A549 (cell line): ENCODE data around the gene HS3ST6. TPM values are rescaled to one million over a fixed set of nuclear protein-coding genes. Genes with fewer than 3 reads are reported as not detected.

Experiments
- ATAC-seq, 2 experiments: fragments of 200-7000 bp in 1 of 2; fragments of >200 bp in 1 of 2; cut with Nextera tagmentation in 1 of 2; cut with Tn5 transposase in 1 of 2; 3 replicates each; pipeline versions ENCODE4 v1.8.0 to v1.9.1; 2018 to 2020; ENCODE audit warnings: mild to moderate bottlenecking in 1 of 2, moderate library complexity in 1 of 2
- CTCF ChIA-PET: fragments of 300-600 bp; sonication (Branson Sonifier 250); formaldehyde crosslinking; extraction: SDS; loops from one replicate; lab custom pipeline; 2021; ENCODE audit warnings: antibody characterized with exemption, inconsistent platforms; lab: Yijun Ruan, JAX
- POLR2A ChIA-PET: fragments of 350-600 bp; formaldehyde crosslinking; extraction: SDS; loops from one replicate; lab custom pipeline; 2021; ENCODE audit warnings: antibody characterized with exemption, inconsistent platforms; lab: Yijun Ruan, JAX
- DNase-seq, 2 experiments: peaks; one replicate each; pipeline versions ENCODE4 v3.0.0 to v3.0.0-alpha.2; 2011 to 2016; ENCODE audit warnings: low read depth in 1 of 2, low spot score in 1 of 2
- FAIRE-seq: peaks from 2 replicates; lab custom pipeline; 2011; peaks lifted over from hg19 to GRCh38; lab: Jason Lieb, UNC
- H3K27ac ChIP-seq, 2 experiments: fragments of >200 bp; sonication (Bioruptor Twin); formaldehyde crosslinking; 3 replicates each; pipeline ENCODE4 v1.5.1; 2016 to 2017
- H3K4me1 ChIP-seq: fragments of >200 bp; sonication (Bioruptor Twin); formaldehyde crosslinking; 3 replicates; pipeline ENCODE4 v1.6.1; 2016
- H3K4me2 ChIP-seq: fragments of >200 bp; sonication (Bioruptor Twin); formaldehyde crosslinking; 3 replicates; pipeline ENCODE4 v1.6.1; 2016
- H3K4me3 ChIP-seq: fragments of >200 bp; sonication (Bioruptor Twin); formaldehyde crosslinking; 3 replicates; pipeline ENCODE4 v1.5.1; 2016
- H3K9me3 ChIP-seq: fragments of >200 bp; sonication (Bioruptor Twin); formaldehyde crosslinking; 3 replicates; pipeline ENCODE4 v1.6.1; 2016
- BHLHE40 ChIP-seq: IDR thresholded peaks from 2 replicates; pipeline ENCODE4 v1.6.1; 2012; ENCODE audit warnings: low read depth, low read length, inconsistent platforms
- CBX2 ChIP-seq: fragments of 200-600 bp; sonication (generic); IDR thresholded peaks from 2 replicates; pipeline ENCODE4 v1.6.1; 2016; ENCODE audit warnings: low read depth, mild to moderate bottlenecking, borderline replicate concordance
- CHD4 ChIP-seq: fragments of 200-600 bp; sonication (generic); IDR thresholded peaks from 2 replicates; pipeline ENCODE4 v1.6.1; 2016; ENCODE audit warnings: antibody characterized with exemption, mild to moderate bottlenecking, borderline replicate concordance
- EHF ChIP-seq: fragments of 250-450 bp; sonication (Bioruptor Pico); IDR thresholded peaks from 2 replicates; pipeline ENCODE4 v1.5.0; 2020; ENCODE audit warnings: mild to moderate bottlenecking
- GATA3 ChIP-seq: IDR thresholded peaks from 2 replicates; pipeline ENCODE4 v1.6.1; 2012; ENCODE audit warnings: borderline replicate concordance
- HEYL ChIP-seq: fragments of 250-450 bp; sonication (Bioruptor Pico); IDR thresholded peaks from 2 replicates; pipeline ENCODE4 v1.8.0; 2021; ENCODE audit warnings: mild to moderate bottlenecking, moderate library complexity
- HOXA7 ChIP-seq: fragments of 250-450 bp; sonication (Bioruptor Pico); IDR thresholded peaks from 2 replicates; pipeline ENCODE4 v1.5.0; 2020; ENCODE audit warnings: mild to moderate bottlenecking, moderate library complexity
- JUN ChIP-seq, 2 experiments: fragments of >200 bp; sonication (Bioruptor Twin); formaldehyde crosslinking; IDR thresholded peaks; 2 replicates in 1 of 2; 3 replicates in 1 of 2; pipeline ENCODE4 v1.6.1; 2016 to 2017
- KDM5A ChIP-seq: fragments of 200-600 bp; sonication (generic); IDR thresholded peaks from 2 replicates; pipeline ENCODE4 v1.6.1; 2016; ENCODE audit warnings: antibody characterized with exemption, mild to moderate bottlenecking
- MAZ ChIP-seq: fragments of 150-350 bp; IDR thresholded peaks from 2 replicates; pipeline ENCODE4 v1.6.1; 2014; ENCODE audit warnings: antibody characterized with exemption, low read depth, low read length, borderline replicate concordance
- MYC ChIP-seq: IDR thresholded peaks from 2 replicates; pipeline ENCODE4 v1.6.1; 2012; ENCODE audit warnings: mild to moderate bottlenecking, inconsistent platforms, low read length, improper control_type of control experiment, borderline replicate concordance
- NFE2L2 ChIP-seq: fragments of 150-350 bp; conservative IDR thresholded peaks from 2 replicates; pipeline ENCODE4 v1.6.1; 2014; ENCODE audit warnings: low read length
- NPAS2 ChIP-seq: fragments of 250-450 bp; sonication (Bioruptor Pico); IDR thresholded peaks from 2 replicates; pipeline ENCODE4 v1.8.0; 2022; ENCODE audit warnings: mild to moderate bottlenecking, moderate library complexity, borderline replicate concordance
- PBX3 ChIP-seq: IDR thresholded peaks from 2 replicates; pipeline ENCODE4 v1.6.1; 2012
- PHF8 ChIP-seq: fragments of 200-600 bp; sonication (generic); IDR thresholded peaks from 2 replicates; pipeline ENCODE4 v1.6.1; 2016; ENCODE audit warnings: low read depth, mild to moderate bottlenecking, antibody characterized with exemption, moderate library complexity, borderline replicate concordance
- POLR2AphosphoS2 ChIP-seq: conservative IDR thresholded peaks from 2 replicates; pipeline ENCODE4 v1.6.1; 2012; ENCODE audit warnings: low read length, improper control_type of control experiment, inconsistent platforms
- RARB ChIP-seq: fragments of 250-450 bp; sonication (Bioruptor Pico); IDR thresholded peaks from 2 replicates; pipeline ENCODE4 v1.8.0; 2021; ENCODE audit warnings: mild to moderate bottlenecking, moderate library complexity
- REST ChIP-seq: fragments of 200-600 bp; sonication (generic); IDR thresholded peaks from 2 replicates; pipeline ENCODE4 v1.6.1; 2016; ENCODE audit warnings: antibody characterized with exemption, mild to moderate bottlenecking, moderate library complexity
- SMC3 ChIP-seq: fragments of >200 bp; sonication (Bioruptor Twin); formaldehyde crosslinking; IDR thresholded peaks from 3 replicates; pipeline ENCODE4 v1.6.1; 2018; ENCODE audit warnings: inconsistent platforms
- TP53 ChIP-seq: fragments of 250-450 bp; sonication (Bioruptor Pico); IDR thresholded peaks from 2 replicates; pipeline ENCODE4 v1.5.0; 2021; ENCODE audit warnings: mild to moderate bottlenecking, moderate library complexity
- ZC3H11A ChIP-seq: fragments of 450-650 bp; IDR thresholded peaks from 2 replicates; pipeline ENCODE4 v1.6.1; 2014; ENCODE audit warnings: antibody characterized with exemption, mild to moderate bottlenecking
- ZFP36 ChIP-seq: fragments of 450-650 bp; IDR thresholded peaks from 2 replicates; pipeline ENCODE4 v1.6.1; 2014; ENCODE audit warnings: borderline replicate concordance; ENCODE audit not compliant: partially characterized antibody
- ZNF302 ChIP-seq: fragments of 250-450 bp; sonication (Bioruptor Pico); IDR thresholded peaks from 2 replicates; pipeline ENCODE4 v1.9.0; 2021; ENCODE audit warnings: inconsistent platforms, mild to moderate bottlenecking, moderate library complexity
- ZSCAN20 ChIP-seq: fragments of 250-450 bp; sonication (Bioruptor Pico); IDR thresholded peaks from 2 replicates; pipeline ENCODE4 v1.8.0; 2022; ENCODE audit warnings: mild to moderate bottlenecking, moderate library complexity
- WGBS: methylation state at CpG from one replicate; pipeline ENCODE4 v1.1.6; 2017; ENCODE audit errors: missing lambda C conversion rate; 5-methylcytosine and 5-hydroxymethylcytosine counted together
- polyA plus RNA-seq, 4 experiments: library from polyadenylated mRNA; depleted of rRNA in 3 of 4; stranded (reverse); fragments of >200 nt; fragmentation: RNase III in 1 of 4; extraction: RNeasy Plus Mini Kit Qiagen cat#74134 plus additional on column Dnase treatment in 1 of 4; gene quantifications; 2 replicates in 3 of 4; 3 replicates in 1 of 4; pipeline ENCODE4 v1.2.3, GENCODE V29; 2011 to 2017
- TF ChIP-seq, protein P1 (sequence below): fragments of 150-350 bp; IDR thresholded peaks from 2 replicates; pipeline ENCODE4 v1.6.1; 2014; ENCODE audit warnings: low read depth, mild to moderate bottlenecking, low read length
- TF ChIP-seq, protein P2 (sequence below): IDR thresholded peaks from 2 replicates; pipeline ENCODE4 v1.6.1; 2012; ENCODE audit warnings: low read depth, borderline replicate concordance
- TF ChIP-seq, protein P3 (sequence below): fragments of >200 bp; sonication (Bioruptor Twin); formaldehyde crosslinking; IDR thresholded peaks from 3 replicates; pipeline ENCODE4 v1.6.1; 2016

HS3ST6 gene
- polyA plus RNA-seq, 2 of the 4 experiments (the other 2 are of a cell fraction) = 1.5 to 2.0 TPM

DNA sequence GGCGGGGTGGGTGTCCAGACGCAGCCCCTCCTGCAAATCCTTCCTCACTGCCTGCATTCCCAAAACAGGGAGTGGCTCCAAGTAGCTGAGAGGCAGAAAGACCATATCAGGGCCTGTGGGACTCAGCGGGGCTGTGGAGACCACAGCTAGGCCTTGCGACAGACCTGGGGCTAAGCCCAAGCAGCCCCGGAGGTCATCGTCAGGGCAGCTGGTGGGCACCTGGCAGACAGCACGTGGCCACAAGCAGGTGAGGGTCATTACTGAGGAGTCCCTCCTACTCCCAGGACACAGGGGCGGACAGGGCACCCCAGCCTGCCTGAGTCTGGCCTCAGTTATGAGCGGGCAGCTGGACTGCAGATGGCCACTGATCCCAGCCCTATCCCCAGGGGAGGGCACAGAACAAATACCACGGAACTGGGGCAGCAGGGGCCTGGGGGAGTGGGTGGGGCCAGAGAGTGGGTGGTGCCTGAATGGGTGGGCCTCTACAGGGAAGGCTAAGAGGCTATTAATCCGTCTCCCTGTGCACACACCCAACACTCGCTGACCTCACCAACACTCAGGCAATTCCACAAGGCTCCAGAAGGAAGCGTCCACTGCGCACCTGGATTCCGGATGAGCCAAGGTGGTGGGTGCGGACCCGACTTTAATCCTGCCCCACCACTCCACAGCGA is 8.5 kb downstream of the HS3ST6 start:
- Histone ChIP-seq H3K4me3 (no peak overlapping the region), H3K4me1 (peaks cover 25% of the 10 kb centered on the region), H3K9me3 (no peaks in the 10 kb centered on the region), H3K4me2 (no peak overlapping the region), H3K27ac (peak overlapping the region in 1 of 2 experiments; percentile 13; a peak in 2 of 6 replicates)
- DNase-seq = no peak
- no peak for FAIRE-seq
- 80% methylated on average over 16 of the region's 18 CpGs for WGBS
- no peak for TF ChIP-seq HOXA7 (CRISPR knock-in tag)
- no peak for TF ChIP-seq REST
- no peak for TF ChIP-seq NFE2L2
- no peak for TF ChIP-seq GATA3
- TF ChIP-seq ZC3H11A = no peak
- no peak for TF ChIP-seq RARB
- no peak for TF ChIP-seq KDM5A
- TF ChIP-seq MYC = no peak
- TF ChIP-seq NPAS2 (CRISPR knock-in tag) = no peak
- no peak for TF ChIP-seq BHLHE40
- TF ChIP-seq JUN (IDR thresholded peaks at IDR 0.05) = no peak
- no peak for TF ChIP-seq PHF8
- TF ChIP-seq ZSCAN20 (CRISPR knock-in tag) = no peak
- TF ChIP-seq ZNF302 (CRISPR knock-in tag) = no peak
- no peak for TF ChIP-seq CHD4
- no peak for TF ChIP-seq SMC3
- ChIA-PET CTCF (interaction anchor here (1.2 to 1.4 kb wide), 3 partner anchors 22 to 44 kb away, joined by 3 to 4 read pairs (median 3); no protein-coding TSS in a partner anchor), POLR2A (no interaction called here)
- peak in 1 of 2 experiments; percentile 8; a peak in 2 of 6 replicates for ATAC-seq

DNA sequence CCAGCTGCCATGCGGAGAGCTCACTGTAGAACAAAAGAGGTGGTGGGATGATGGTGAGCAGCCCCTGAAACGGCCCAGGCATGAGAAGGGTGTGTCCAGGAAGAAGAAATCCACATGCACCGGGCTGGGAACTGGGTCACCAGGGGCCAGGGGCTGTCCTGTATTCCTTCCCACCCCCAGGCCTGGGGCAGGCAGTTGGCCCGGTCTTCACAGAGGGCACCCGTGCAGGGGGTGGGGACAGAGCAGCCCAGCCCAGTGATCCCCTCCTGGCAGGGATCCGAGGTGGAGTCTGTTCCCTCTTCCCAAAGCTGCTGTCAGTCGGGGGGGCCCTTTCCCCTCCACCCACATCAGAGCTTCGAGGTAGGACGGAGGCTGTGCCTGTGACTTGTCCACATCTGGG is 9.2 kb downstream of the HS3ST6 start:
- WGBS = 65% methylated on average over 9 of the region's 9 CpGs
- POLR2A ChIA-PET = no interaction called here

More for the DNA sequence above, 9.2 kb downstream of the HS3ST6 start:
- H3K4me3 ChIP-seq = no peak overlapping the region
- TF ChIP-seq TP53 (CRISPR knock-in tag) = no peak
- TF ChIP-seq ZNF302 (CRISPR knock-in tag) = no peak
- TF ChIP-seq RARB = no peak
- no peak for TF ChIP-seq HEYL
- TF ChIP-seq EHF (CRISPR knock-in tag) = no peak
- TF ChIP-seq, protein P1, sequence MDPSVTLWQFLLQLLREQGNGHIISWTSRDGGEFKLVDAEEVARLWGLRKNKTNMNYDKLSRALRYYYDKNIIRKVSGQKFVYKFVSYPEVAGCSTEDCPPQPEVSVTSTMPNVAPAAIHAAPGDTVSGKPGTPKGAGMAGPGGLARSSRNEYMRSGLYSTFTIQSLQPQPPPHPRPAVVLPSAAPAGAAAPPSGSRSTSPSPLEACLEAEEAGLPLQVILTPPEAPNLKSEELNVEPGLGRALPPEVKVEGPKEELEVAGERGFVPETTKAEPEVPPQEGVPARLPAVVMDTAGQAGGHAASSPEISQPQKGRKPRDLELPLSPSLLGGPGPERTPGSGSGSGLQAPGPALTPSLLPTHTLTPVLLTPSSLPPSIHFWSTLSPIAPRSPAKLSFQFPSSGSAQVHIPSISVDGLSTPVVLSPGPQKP = no peak
- TF ChIP-seq CBX2 = no peak
- TF ChIP-seq, protein P2, sequence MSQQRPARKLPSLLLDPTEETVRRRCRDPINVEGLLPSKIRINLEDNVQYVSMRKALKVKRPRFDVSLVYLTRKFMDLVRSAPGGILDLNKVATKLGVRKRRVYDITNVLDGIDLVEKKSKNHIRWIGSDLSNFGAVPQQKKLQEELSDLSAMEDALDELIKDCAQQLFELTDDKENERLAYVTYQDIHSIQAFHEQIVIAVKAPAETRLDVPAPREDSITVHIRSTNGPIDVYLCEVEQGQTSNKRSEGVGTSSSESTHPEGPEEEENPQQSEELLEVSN = no peak
- TF ChIP-seq MAZ = no peak
- TF ChIP-seq ZC3H11A = no peak
- no peak for TF ChIP-seq ZFP36
- TF ChIP-seq PBX3 = no peak
- no peak for TF ChIP-seq POLR2AphosphoS2
- TF ChIP-seq PHF8 = no peak
- TF ChIP-seq, protein P3, sequence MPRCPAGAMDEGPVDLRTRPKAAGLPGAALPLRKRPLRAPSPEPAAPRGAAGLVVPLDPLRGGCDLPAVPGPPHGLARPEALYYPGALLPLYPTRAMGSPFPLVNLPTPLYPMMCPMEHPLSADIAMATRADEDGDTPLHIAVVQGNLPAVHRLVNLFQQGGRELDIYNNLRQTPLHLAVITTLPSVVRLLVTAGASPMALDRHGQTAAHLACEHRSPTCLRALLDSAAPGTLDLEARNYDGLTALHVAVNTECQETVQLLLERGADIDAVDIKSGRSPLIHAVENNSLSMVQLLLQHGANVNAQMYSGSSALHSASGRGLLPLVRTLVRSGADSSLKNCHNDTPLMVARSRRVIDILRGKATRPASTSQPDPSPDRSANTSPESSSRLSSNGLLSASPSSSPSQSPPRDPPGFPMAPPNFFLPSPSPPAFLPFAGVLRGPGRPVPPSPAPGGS = no peak
- FAIRE-seq (no peak), DNase-seq (no peak), ATAC-seq (no peak)
- CTCF ChIA-PET = interaction anchor here (0.9 to 1.4 kb wide), 7 partner anchors 11 to 95 kb away, joined by 3 to 7 read pairs (median 3); no protein-coding TSS in a partner anchor
- peak overlapping the region in 1 of 2 experiments; percentile 13; a peak in 1 of 6 replicates for H3K27ac ChIP-seq
- no peaks in the 10 kb centered on the region for H3K9me3 ChIP-seq
- no peak overlapping the region for H3K4me2 ChIP-seq
- H3K4me1 ChIP-seq = peaks cover 19% of the 10 kb centered on the region
